GM23248 (cell line): ENCODE results near the gene MSH4. TPM values are rescaled to one million over a fixed set of nuclear protein-coding genes. Genes with fewer than 3 reads are reported as not detected.
"Not testable (repeated sequence)": the region's sequence is repeated elsewhere in the genome, so short reads cannot be mapped to it uniquely, and the experiment has no call there.

Source experiments
- DNase-seq: peaks from one replicate; pipeline ENCODE4 v3.0.0-alpha.2; 2015
- H2AFZ ChIP-seq: fragments of 200-600 bp; sonication (generic); 2 replicates; pipeline ENCODE4 v1.6.1; 2016; ENCODE audit warnings: antibody characterized with exemption
- H3F3A ChIP-seq: fragments of 200-600 bp; sonication (generic); 2 replicates; pipeline ENCODE4 v1.6.1; 2016; ENCODE audit warnings: mild to moderate bottlenecking, antibody characterized with exemption, mixed run types; ENCODE audit not compliant: insufficient read depth
- H3K27ac ChIP-seq: fragments of 200-600 bp; sonication (generic); 2 replicates; pipeline ENCODE4 v1.5.1; 2016; ENCODE audit warnings: mild to moderate bottlenecking
- H3K27me3 ChIP-seq: fragments of 200-600 bp; sonication (generic); replicated peaks from 2 replicates; pipeline ENCODE4 v1.6.1; 2016; ENCODE audit warnings: mild to moderate bottlenecking; ENCODE audit not compliant: insufficient read depth
- H3K36me3 ChIP-seq: fragments of 200-600 bp; sonication (generic); 2 replicates; pipeline ENCODE4 v1.6.1; 2016; ENCODE audit warnings: low read depth, mild to moderate bottlenecking
- H3K4me1 ChIP-seq: fragments of 200-600 bp; sonication (generic); 2 replicates; pipeline ENCODE4 v1.6.1; 2016; ENCODE audit warnings: mild to moderate bottlenecking; ENCODE audit not compliant: insufficient read depth
- H3K4me2 ChIP-seq: fragments of 200-600 bp; sonication (generic); one replicate; pipeline ENCODE4 v1.6.1; 2016; ENCODE audit warnings: mild to moderate bottlenecking; ENCODE audit not compliant: unreplicated experiment
- H3K4me3 ChIP-seq: fragments of 200-600 bp; sonication (generic); 2 replicates; pipeline ENCODE4 v1.5.1; 2016; ENCODE audit warnings: mild to moderate bottlenecking
- H3K79me2 ChIP-seq: fragments of 200-600 bp; sonication (generic); 2 replicates; pipeline ENCODE4 v1.6.1; 2016; ENCODE audit warnings: mild to moderate bottlenecking; ENCODE audit not compliant: insufficient read depth
- H3K9ac ChIP-seq: fragments of 200-600 bp; sonication (generic); 2 replicates; pipeline ENCODE4 v1.6.1; 2016; ENCODE audit warnings: mild to moderate bottlenecking
- H3K9me2 ChIP-seq: fragments of 200-600 bp; sonication (generic); 2 replicates; pipeline ENCODE4 v1.6.1; 2016; ENCODE audit warnings: mixed run types, mild to moderate bottlenecking, moderate library complexity; ENCODE audit not compliant: insufficient read depth
- H3K9me3 ChIP-seq: fragments of 200-600 bp; sonication (generic); one replicate; pipeline ENCODE4 v1.6.1; 2017; ENCODE audit warnings: low read depth
- H4K20me1 ChIP-seq: fragments of 200-600 bp; sonication (generic); 2 replicates; pipeline ENCODE4 v1.6.0; 2016; ENCODE audit not compliant: insufficient read depth
- EZH2 ChIP-seq: fragments of 200-600 bp; sonication (generic); IDR thresholded peaks from 2 replicates; pipeline ENCODE4 v1.6.1; 2018; ENCODE audit warnings: antibody characterized with exemption, mild to moderate bottlenecking; ENCODE audit not compliant: insufficient read depth, poor library complexity, severe bottlenecking
- EZH2phosphoT487 ChIP-seq: fragments of 200-600 bp; sonication (generic); IDR thresholded peaks from 2 replicates; pipeline ENCODE4 v1.6.1; 2018; ENCODE audit warnings: antibody characterized with exemption, moderate library complexity, mild to moderate bottlenecking, low read depth; ENCODE audit not compliant: insufficient read depth
- WGBS, 2 experiments: methylation state at CpG; one replicate each; pipeline ENCODE4 v1.1.6; 2015 to 2017; ENCODE audit warnings: low lambda C conversion rate in 2 of 2, low coverage in 1 of 2; ENCODE audit errors: missing lambda C conversion rate in 2 of 2; 5-methylcytosine and 5-hydroxymethylcytosine counted together
- in situ Hi-C: fragments of 300-500 bp; cut with MboI; formaldehyde crosslinking; loops from 2 replicates; pipeline ENCODE4 v1.15.0; 2020
- polyA plus RNA-seq: library from polyadenylated mRNA; unstranded; fragments of >200 nt; fragmentation: Nextera tagmentation; extraction: Ambion mirVana; gene quantifications from 2 replicates; pipeline ENCODE4 v1.2.1, GENCODE V29; 2016
- total RNA-seq: library from RNA; depleted of rRNA; stranded (reverse); fragments of >200 nt; shearing (Covaris generic); gene quantifications from 2 replicates; pipeline ENCODE4 v1.2.3, GENCODE V29; 2014

MSH4 gene
- total and polyA plus RNA-seq, 2 experiments from 2014 or later: 0.14 TPM; not detected in 1

GRCh38 chr1:75811211-75811981 lies 14.7 kb downstream of the MSH4 start:
- Histone ChIP-seq H3K9ac (no peak overlapping the region), H3K4me3 (no peak overlapping the region), H3K36me3 (no peaks in the 10 kb centered on the region), H3K27ac (no peak overlapping the region), H3K4me2 (no peak overlapping the region), H3K9me3 (no peaks in the 10 kb centered on the region), H2AFZ (no peak overlapping the region), H3K9me2 (no peaks in the 10 kb centered on the region), H4K20me1 (no peaks in the 10 kb centered on the region), H3K4me1 (peaks cover 9% of the 10 kb centered on the region), H3F3A (peaks cover 4% of the 10 kb centered on the region; the same call in 1 of the 2 replicates), H3K79me2 (no peaks in the 10 kb centered on the region), H3K27me3 (no peaks in the 10 kb centered on the region)
- in situ Hi-C loops: no loop called here
- WGBS, 2 experiments: 8 to 12% methylated on average over 1 of the region's 1 CpG
- TF ChIP-seq EZH2phosphoT487 (no peak), EZH2 (no peak)
- peak; percentile 53 for DNase-seq

GRCh38 chr1:75812065-75812464 lies 15.4 kb downstream of the MSH4 start:
- Histone ChIP-seq H3K4me3 (no peak overlapping the region), H3K27ac (no peak overlapping the region), H3K27me3 (no peaks in the 10 kb centered on the region), H3K4me1 (peaks cover 9% of the 10 kb centered on the region), H3K79me2 (no peaks in the 10 kb centered on the region), H3K9me2 (no peaks in the 10 kb centered on the region), H3K9ac (no peak overlapping the region), H3K9me3 (no peaks in the 10 kb centered on the region), H2AFZ (no peak overlapping the region), H3K4me2 (no peak overlapping the region), H3F3A (peaks cover 4% of the 10 kb centered on the region; the same call in 1 of the 2 replicates), H4K20me1 (no peaks in the 10 kb centered on the region), H3K36me3 (no peaks in the 10 kb centered on the region)
- DNase-seq: no peak
- in situ Hi-C loops: no loop called here
- 80 to 83% methylated on average over 3 of the region's 3 CpGs for WGBS, 2 experiments
- TF ChIP-seq EZH2phosphoT487: no peak
- no peak for TF ChIP-seq EZH2

DNA sequence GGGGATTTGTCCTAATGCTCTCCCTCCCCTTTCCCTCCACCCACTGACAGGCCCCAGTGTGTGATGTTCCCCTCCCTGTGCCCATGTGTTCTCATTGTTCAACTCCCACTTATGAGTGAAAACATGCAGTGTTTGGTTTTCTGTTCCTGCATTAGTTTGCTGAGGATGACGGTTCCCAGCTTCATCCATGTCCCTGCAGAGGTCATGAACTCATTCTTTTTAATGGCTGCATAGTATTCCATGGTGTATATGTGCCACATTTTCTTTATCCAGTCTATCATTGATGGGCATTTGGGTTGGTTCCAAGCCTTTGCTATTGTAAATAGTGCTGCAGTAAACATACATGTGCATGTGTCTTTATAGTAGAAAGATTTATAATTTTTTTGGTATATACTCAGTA lies 26.9 kb downstream of the MSH4 start:
- in situ Hi-C loops, H3K9me2 ChIP-seq, H3K36me3 ChIP-seq, H3K4me2 ChIP-seq, H3K9me3 ChIP-seq, H3K9ac ChIP-seq, H3K4me1 ChIP-seq, H3K27me3 ChIP-seq, H3F3A ChIP-seq, H3K79me2 ChIP-seq, H3K27ac ChIP-seq, H3K4me3 ChIP-seq, H4K20me1 ChIP-seq, H2AFZ ChIP-seq, DNase-seq: not testable (repeated sequence)
- WGBS, 2 experiments: 7 to 10% methylated on average over 1 of the region's 1 CpG

DNA sequence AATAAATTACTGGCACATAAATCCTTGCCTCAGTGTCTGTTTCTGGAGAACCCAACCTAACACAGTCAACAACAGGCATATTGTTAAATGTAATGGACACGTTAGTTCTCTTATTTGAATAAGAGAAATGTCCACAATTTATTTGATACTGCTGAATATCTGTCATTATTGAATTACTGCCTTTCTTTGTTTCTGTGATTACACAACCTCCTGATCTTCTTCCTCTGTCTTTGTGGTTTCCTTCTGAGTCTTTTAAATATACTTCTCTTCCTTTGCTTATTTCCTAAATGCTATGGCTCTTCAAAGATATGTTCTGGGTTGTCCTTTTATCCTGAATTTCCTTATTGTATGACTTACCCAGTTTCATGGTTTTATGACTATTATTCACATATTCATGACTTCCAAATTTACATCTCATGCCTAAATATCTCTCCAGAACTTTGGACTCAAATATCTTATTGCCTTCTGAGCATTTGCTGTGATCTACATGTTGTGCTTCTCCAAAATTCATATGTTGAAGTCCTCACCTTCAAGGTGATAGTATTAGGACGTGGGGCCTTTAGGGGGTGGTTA lies 39.9 kb downstream of the MSH4 start:
- WGBS, 2 experiments: 26 to 29% methylated on average over 2 of the region's 2 CpGs
- Histone ChIP-seq H3K79me2 (no peaks in the 10 kb centered on the region), H3K4me1 (no peaks in the 10 kb centered on the region), H3K27ac (no peak overlapping the region), H2AFZ (no peak overlapping the region), H3K9me2 (no peaks in the 10 kb centered on the region), H3K9ac (no peak overlapping the region), H3K36me3 (no peaks in the 10 kb centered on the region), H3K4me3 (no peak overlapping the region), H3F3A (no peaks in the 10 kb centered on the region), H3K4me2 (no peak overlapping the region), H3K9me3 (no peaks in the 10 kb centered on the region), H3K27me3 (no peaks in the 10 kb centered on the region), H4K20me1 (no peaks in the 10 kb centered on the region)
- DNase-seq: no peak
- TF ChIP-seq EZH2: no peak
- TF ChIP-seq EZH2phosphoT487: no peak
- in situ Hi-C loops: no loop called here
